ENCODE data around the gene COG5.

DNA sequence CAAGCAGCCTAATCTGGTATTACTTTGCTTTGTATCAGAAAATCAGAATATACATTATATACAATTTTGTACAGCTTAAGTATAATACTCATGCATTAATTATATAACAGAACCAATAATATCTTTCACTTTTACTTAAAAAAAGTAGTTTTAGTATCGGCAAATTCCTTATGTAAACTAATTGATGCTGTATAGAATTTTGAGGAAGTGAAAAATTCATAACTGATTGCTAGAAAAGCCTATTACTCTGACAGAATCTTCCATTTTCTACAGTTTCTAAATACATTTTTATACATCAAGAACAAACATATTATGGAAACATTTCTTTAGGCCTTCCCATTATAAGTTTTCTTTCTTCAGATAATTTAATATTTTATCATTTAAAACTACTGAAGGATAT, 217.8 kb downstream of the COG5 start:
- TF ChIP-seq, protein P1, sequence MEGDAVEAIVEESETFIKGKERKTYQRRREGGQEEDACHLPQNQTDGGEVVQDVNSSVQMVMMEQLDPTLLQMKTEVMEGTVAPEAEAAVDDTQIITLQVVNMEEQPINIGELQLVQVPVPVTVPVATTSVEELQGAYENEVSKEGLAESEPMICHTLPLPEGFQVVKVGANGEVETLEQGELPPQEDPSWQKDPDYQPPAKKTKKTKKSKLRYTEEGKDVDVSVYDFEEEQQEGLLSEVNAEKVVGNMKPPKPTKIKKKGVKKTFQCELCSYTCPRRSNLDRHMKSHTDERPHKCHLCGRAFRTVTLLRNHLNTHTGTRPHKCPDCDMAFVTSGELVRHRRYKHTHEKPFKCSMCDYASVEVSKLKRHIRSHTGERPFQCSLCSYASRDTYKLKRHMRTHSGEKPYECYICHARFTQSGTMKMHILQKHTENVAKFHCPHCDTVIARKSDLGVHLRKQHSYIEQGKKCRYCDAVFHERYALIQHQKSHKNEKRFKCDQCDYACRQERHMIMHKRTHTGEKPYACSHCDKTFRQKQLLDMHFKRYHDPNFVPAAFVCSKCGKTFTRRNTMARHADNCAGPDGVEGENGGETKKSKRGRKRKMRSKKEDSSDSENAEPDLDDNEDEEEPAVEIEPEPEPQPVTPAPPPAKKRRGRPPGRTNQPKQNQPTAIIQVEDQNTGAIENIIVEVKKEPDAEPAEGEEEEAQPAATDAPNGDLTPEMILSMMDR (conservative IDR thresholded peaks at IDR 0.05; ENCODE audit: low read depth in 2 of 2), result no peak
- TF ChIP-seq EZH2 (IDR thresholded peaks at IDR 0.05; ENCODE audit: low read depth, unreplicated experiment), result no peak
- TF ChIP-seq REST (IDR thresholded peaks at IDR 0.05; ENCODE audit: unreplicated experiment), result no peak
- no peak for TF ChIP-seq POLR2AphosphoS5 (IDR thresholded peaks at IDR 0.05; ENCODE audit: low read depth)
- no peak for TF ChIP-seq EZH2phosphoT487 (IDR thresholded peaks at IDR 0.05; ENCODE audit: unreplicated experiment)
- no peak for TF ChIP-seq ETS1 (IDR thresholded peaks at IDR 0.05)
- TF ChIP-seq CREB1 (CRISPR knock-in tag; IDR thresholded peaks at IDR 0.05; ENCODE audit: low read depth), result no peak
- no peak for TF ChIP-seq STAT1 (IDR thresholded peaks at IDR 0.05; ENCODE audit: unreplicated experiment)
- TF ChIP-seq NANOG (IDR thresholded peaks at IDR 0.05; ENCODE audit: borderline replicate concordance), result no peak
